K562 (cell line): ENCODE measurements around the gene SLC24A3. TPM values are rescaled to one million over a fixed set of nuclear protein-coding genes. Genes with fewer than 3 reads are reported as not detected.
A peak's percentile ranks its signal among the peaks of the same experiment; 100 is the strongest.

Source experiments
- ATAC-seq: fragments of 200-7000 bp; cut with Tn5 transposase; 3 replicates; pipeline ENCODE4 v1.9.1; 2020; ENCODE audit warnings: moderate library complexity
- BruUV-seq: library from RNA; stranded (reverse); fragments of 400-500 nt; replicated peaks from 2 replicates; lab custom pipeline; 2021; lab: Mats Ljungman, UMichigan
- CTCF ChIA-PET: fragments of 300-600 bp; formaldehyde crosslinking; extraction: SDS; loops from one replicate; lab custom pipeline; 2021; ENCODE audit warnings: low intra/inter-chr PET ratio; lab: Yijun Ruan, JAX
- POLR2A ChIA-PET: fragments of 300-600, 350-650 bp; sonication (Branson Sonifier 250); formaldehyde crosslinking; extraction: SDS; loops from one replicate; lab custom pipeline; 2021; ENCODE audit warnings: antibody characterized with exemption, inconsistent platforms; lab: Yijun Ruan, JAX
- DNase-seq, 4 experiments: peaks; one replicate each; pipeline versions ENCODE4 v3.0.0 to v3.0.0-alpha.2; 2011 to 2018; ENCODE audit warnings: low spot score in 3 of 4, mixed read lengths in 3 of 4; ENCODE audit errors: extremely low read depth in 1 of 4
- FAIRE-seq: peaks from 2 replicates; lab custom pipeline; 2011; peaks lifted over from hg19 to GRCh38; lab: Jason Lieb, UNC
- H2AFZ ChIP-seq: 2 replicates; pipeline ENCODE4 v1.6.0; 2011; ENCODE audit warnings: low read depth, low read length, control low read depth, inconsistent platforms
- H3K27ac ChIP-seq: fragments of 200-600 bp; 3 replicates; pipeline ENCODE4 v1.8.0; 2011; ENCODE audit warnings: low read depth, mild to moderate bottlenecking, control low read depth, inconsistent platforms, low read length, moderate library complexity, mixed read lengths; ENCODE audit errors: extremely low read depth
- H3K27me3 ChIP-seq, 2 experiments: fragments of 300-600 bp in 1 of 2; 2 replicates in 1 of 2; 3 replicates in 1 of 2; pipeline versions ENCODE4 v1.6.0 to v1.8.0; 2011; ENCODE audit warnings: inconsistent platforms in 2 of 2, low read length in 2 of 2, mild to moderate bottlenecking in 1 of 2, mixed read lengths in 1 of 2, moderate library complexity in 1 of 2; ENCODE audit not compliant: control insufficient read depth in 2 of 2, insufficient read depth in 2 of 2
- H3K36me3 ChIP-seq: fragments of 300-600 bp; 3 replicates; pipeline ENCODE4 v1.8.0; 2011; ENCODE audit warnings: mild to moderate bottlenecking, low read length, inconsistent platforms; ENCODE audit not compliant: control insufficient read depth, insufficient read depth
- H3K4me1 ChIP-seq, 2 experiments: fragments of 200-600 bp in 1 of 2; replicated peaks in 1 of 2; 2 replicates in 1 of 2; 3 replicates in 1 of 2; pipeline versions ENCODE4 v1.5.1 to v1.8.0; 2011; ENCODE audit warnings: inconsistent platforms in 2 of 2, low read length in 2 of 2, mild to moderate bottlenecking in 1 of 2, mixed read lengths in 1 of 2, moderate library complexity in 1 of 2; ENCODE audit not compliant: control insufficient read depth in 2 of 2, insufficient read depth in 2 of 2
- H3K4me2 ChIP-seq: 2 replicates; pipeline ENCODE4 v1.6.1; 2011; ENCODE audit warnings: low read length, control low read depth, inconsistent platforms, mixed read lengths; ENCODE audit not compliant: insufficient read depth
- H3K4me3 ChIP-seq: fragments of 200-600 bp; sonication (generic), shearing (Covaris generic); 2 replicates; pipeline ENCODE4 v1.5.1; 2016; ENCODE audit warnings: control low read depth, inconsistent platforms
- H3K79me2 ChIP-seq: fragments of 200-600 bp; 3 replicates; pipeline ENCODE4 v1.8.0; 2011; ENCODE audit warnings: low read length, inconsistent platforms; ENCODE audit not compliant: control insufficient read depth, insufficient read depth
- H3K9ac ChIP-seq, 2 experiments: 2 replicates each; pipeline versions ENCODE4 v1.6.0 to v1.6.1; 2011; ENCODE audit warnings: low read depth in 2 of 2, low read length in 2 of 2, control low read depth in 1 of 2, inconsistent platforms in 1 of 2, mild to moderate bottlenecking in 1 of 2, mixed read lengths in 1 of 2; ENCODE audit not compliant: insufficient read depth in 1 of 2
- H3K9me1 ChIP-seq: one replicate; pipeline ENCODE4 v1.6.0; 2011; ENCODE audit warnings: inconsistent platforms, mild to moderate bottlenecking, low read length, moderate library complexity; ENCODE audit not compliant: control insufficient read depth, insufficient read depth
- H3K9me3 ChIP-seq: replicated peaks from 2 replicates; pipeline ENCODE4 v1.5.1; 2011; ENCODE audit warnings: low read depth, low read length, inconsistent platforms; ENCODE audit not compliant: control insufficient read depth, insufficient read depth
- H4K20me1 ChIP-seq: replicated peaks from 2 replicates; pipeline ENCODE4 v1.6.1; 2011; ENCODE audit warnings: low read length, inconsistent platforms, mixed read lengths; ENCODE audit not compliant: control insufficient read depth, insufficient read depth
- CBFA2T3 ChIP-seq: fragments of 450-650 bp; IDR thresholded peaks from 2 replicates; pipeline ENCODE4 v1.6.1; 2017
- HDAC3 ChIP-seq: fragments of 450-650 bp; IDR thresholded peaks from 2 replicates; pipeline ENCODE4 v1.6.1; 2018; ENCODE audit warnings: borderline replicate concordance, mild to moderate bottlenecking, moderate library complexity; ENCODE audit not compliant: partially characterized antibody
- ILF3 ChIP-seq: fragments of 450-650 bp; IDR thresholded peaks from 2 replicates; pipeline ENCODE4 v1.6.1; 2018; ENCODE audit warnings: antibody characterized with exemption, mild to moderate bottlenecking, moderate library complexity, borderline replicate concordance
- LEF1 ChIP-seq: fragments of 450-650 bp; IDR thresholded peaks from 2 replicates; pipeline ENCODE4 v1.6.1; 2016; ENCODE audit warnings: mild to moderate bottlenecking
- SLC30A9 ChIP-seq: fragments of 250-450 bp; sonication (Bioruptor Pico); IDR thresholded peaks from 2 replicates; pipeline ENCODE4 v1.8.0; 2022; ENCODE audit warnings: mild to moderate bottlenecking, moderate library complexity
- TAL1 ChIP-seq: fragments of 450-650 bp; IDR thresholded peaks from 2 replicates; pipeline ENCODE4 v1.6.1; 2016; ENCODE audit warnings: mild to moderate bottlenecking
- TEAD4 ChIP-seq, 2 experiments: sonication (generic) in 1 of 2; formaldehyde crosslinking in 1 of 2; IDR thresholded peaks; 2 replicates each; pipeline versions ENCODE4 v1.6.1 to v1.8.0; 2012 to 2022; ENCODE audit warnings: borderline replicate concordance in 1 of 2, inconsistent platforms in 1 of 2, low read length in 1 of 2, mild to moderate bottlenecking in 1 of 2, missing genetic modification reagents in 1 of 2
- WGBS: fragments of 100-300 bp; shearing (Covaris generic); methylation state at CpG from one replicate; pipeline ENCODE4 v1.1.6; 2016; ENCODE audit warnings: low coverage, mixed read lengths; ENCODE audit not compliant: insufficient coverage; ENCODE audit errors: missing lambda C conversion rate; 5-methylcytosine and 5-hydroxymethylcytosine counted together
- in situ Hi-C: fragments of 300-500 bp; cut with MboI; formaldehyde crosslinking; loops from 4 replicates; pipeline ENCODE4 v1.15.0; 2018; ENCODE audit warnings: inconsistent platforms, mixed read lengths
- intact Hi-C: fragments of 100-400 bp; cut with micrococcal nuclease; formaldehyde crosslinking; loops from 2 replicates; pipeline ENCODE4 v1.14.2; 2022
- polyA plus RNA-seq, 8 experiments: library from polyadenylated mRNA; depleted of rRNA in 4 of 8; stranded (reverse) in 5 of 8; unstranded in 3 of 8; fragments of >200 nt; fragmentation: Nextera tagmentation in 2 of 8; fragmentation: Illumina TruSeq in 1 of 8; extraction: Ambion mirVana in 2 of 8; extraction: Trizol in 1 of 8; gene quantifications; 2 replicates each; pipeline versions ENCODE4 v1.2.1 to v1.2.3, GENCODE V29; 2011 to 2014; ENCODE audit warnings: inconsistent platforms in 1 of 8, missing spikeins in 1 of 8
- total RNA-seq, 7 experiments: library from RNA; depleted of rRNA in 6 of 7; stranded (reverse); fragments of >200 nt in 6 of 7; fragmentation: Illumina TruSeq in 2 of 7; extraction: Trizol in 2 of 7; gene quantifications; 2 replicates each; pipeline versions ENCODE4 v1.2.1 to v1.2.3, GENCODE V29; 2011 to 2021; ENCODE audit warnings: low replicate concordance in 1 of 7
- TF ChIP-seq, protein P1 (sequence below), 2 experiments: fragments of 450-650 bp in 1 of 2; sonication (generic) in 1 of 2; formaldehyde crosslinking in 1 of 2; IDR thresholded peaks in 1 of 2; conservative IDR thresholded peaks in 1 of 2; 2 replicates each; pipeline versions ENCODE4 v1.6.1 to v1.8.1; 2016 to 2023; ENCODE audit warnings: mild to moderate bottlenecking in 2 of 2, moderate library complexity in 2 of 2, inconsistent platforms in 1 of 2, missing genetic modification reagents in 1 of 2
- TF ChIP-seq, protein P2 (sequence below): fragments of 250-450 bp; sonication (Bioruptor Pico); IDR thresholded peaks from 2 replicates; pipeline ENCODE4 v1.8.0; 2022; ENCODE audit warnings: moderate library complexity, mild to moderate bottlenecking, inconsistent platforms
- TF ChIP-seq, protein P3 (sequence below): IDR thresholded peaks from 2 replicates; pipeline ENCODE4 v1.6.1; 2011; ENCODE audit warnings: borderline replicate concordance, low read depth, mild to moderate bottlenecking, moderate library complexity, low read length; ENCODE audit not compliant: insufficient read depth, poor library complexity, severe bottlenecking
- TF ChIP-seq, protein P4 (sequence below): fragments of 250-450 bp; sonication (Bioruptor Pico); IDR thresholded peaks from 2 replicates; pipeline ENCODE4 v1.4.0; 2020; ENCODE audit warnings: mild to moderate bottlenecking, moderate library complexity

Gene SLC24A3
- total and polyA plus RNA-seq, 9 of the 15 experiments (the other 6 are each of a cell fraction or from before 2014, with no cell fraction given): not detected

DNA sequence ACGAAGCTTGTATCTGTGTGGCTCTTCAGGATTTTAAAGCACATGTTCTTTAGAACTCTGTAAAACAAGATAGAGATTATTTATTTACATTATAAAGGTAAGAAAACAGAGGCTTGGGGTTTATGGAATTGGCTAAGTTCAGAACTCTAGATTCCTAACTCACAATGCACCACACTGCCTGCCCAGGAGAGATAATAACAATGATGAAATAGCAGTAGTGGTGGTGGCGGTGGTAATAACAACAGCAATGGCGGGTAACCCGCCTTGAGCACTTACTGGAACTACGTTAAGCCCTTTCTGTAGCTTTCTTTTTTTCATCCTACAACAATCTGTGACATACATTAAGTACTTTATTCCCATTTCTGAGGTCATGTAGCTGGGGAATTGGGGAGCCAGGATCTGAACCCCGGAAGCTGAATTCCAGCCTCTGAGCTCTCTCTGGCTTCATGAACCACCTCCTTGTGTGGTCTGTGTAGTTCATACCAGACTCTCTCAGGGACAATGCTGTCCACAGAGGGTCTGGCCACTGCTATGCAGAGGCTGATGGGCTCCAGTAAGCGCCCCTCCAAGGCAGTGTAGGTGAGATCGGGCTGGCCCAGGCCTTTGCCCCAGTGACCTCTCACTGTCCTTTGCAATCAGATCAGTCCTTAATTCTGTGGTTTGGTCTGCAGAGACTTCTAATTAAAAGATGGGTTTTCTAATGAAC lies 260.9 kb downstream of the SLC24A3 start:
- Histone ChIP-seq H4K20me1 (no peaks in the 10 kb centered on the region), H3K27ac (no peak overlapping the region), H3K9me3 (no peaks in the 10 kb centered on the region), H3K4me2 (no peak overlapping the region), H3K79me2 (no peaks in the 10 kb centered on the region), H3K27me3 (no peaks in the 10 kb centered on the region; a peak in 1 of 5 replicates), H3K9me1 (no peaks in the 10 kb centered on the region), H2AFZ (0 out of 2 replicates have a peak overlapping the region, but pooled peaks have one; percentile 24), H3K36me3 (no peaks in the 10 kb centered on the region), H3K4me3 (no peak overlapping the region), H3K4me1 (no peaks in the 10 kb centered on the region), H3K9ac (no peak overlapping the region)
- ChIA-PET CTCF (no interaction called here), POLR2A (interaction anchor here (0.6 kb wide), 1 partner anchor 1903 kb away, joined by 3 read pairs; no protein-coding TSS in a partner anchor)
- TF ChIP-seq, protein P1, sequence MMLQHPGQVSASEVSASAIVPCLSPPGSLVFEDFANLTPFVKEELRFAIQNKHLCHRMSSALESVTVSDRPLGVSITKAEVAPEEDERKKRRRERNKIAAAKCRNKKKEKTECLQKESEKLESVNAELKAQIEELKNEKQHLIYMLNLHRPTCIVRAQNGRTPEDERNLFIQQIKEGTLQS (IDR thresholded peaks at IDR 0.05): no peak
- TF ChIP-seq, protein P1 (CRISPR knock-in tag; conservative IDR thresholded peaks at IDR 0.05): no peak
- TF ChIP-seq, protein P2, sequence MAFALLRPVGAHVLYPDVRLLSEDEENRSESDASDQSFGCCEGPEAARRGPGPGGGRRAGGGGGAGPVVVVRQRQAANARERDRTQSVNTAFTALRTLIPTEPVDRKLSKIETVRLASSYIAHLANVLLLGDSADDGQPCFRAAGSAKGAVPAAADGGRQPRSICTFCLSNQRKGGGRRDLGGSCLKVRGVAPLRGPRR: no peak
- TF ChIP-seq TEAD4 (IDR thresholded peaks at IDR 0.05; ENCODE audit: low read length) (no peak), TEAD4 (CRISPR knock-in tag; IDR thresholded peaks at IDR 0.05; ENCODE audit: borderline replicate concordance) (no peak), CBFA2T3 (no peak), TAL1 (no peak), SLC30A9 (CRISPR knock-in tag) (no peak), HDAC3 (no peak), ILF3 (no peak), LEF1 (no peak)
- TF ChIP-seq, protein P3, sequence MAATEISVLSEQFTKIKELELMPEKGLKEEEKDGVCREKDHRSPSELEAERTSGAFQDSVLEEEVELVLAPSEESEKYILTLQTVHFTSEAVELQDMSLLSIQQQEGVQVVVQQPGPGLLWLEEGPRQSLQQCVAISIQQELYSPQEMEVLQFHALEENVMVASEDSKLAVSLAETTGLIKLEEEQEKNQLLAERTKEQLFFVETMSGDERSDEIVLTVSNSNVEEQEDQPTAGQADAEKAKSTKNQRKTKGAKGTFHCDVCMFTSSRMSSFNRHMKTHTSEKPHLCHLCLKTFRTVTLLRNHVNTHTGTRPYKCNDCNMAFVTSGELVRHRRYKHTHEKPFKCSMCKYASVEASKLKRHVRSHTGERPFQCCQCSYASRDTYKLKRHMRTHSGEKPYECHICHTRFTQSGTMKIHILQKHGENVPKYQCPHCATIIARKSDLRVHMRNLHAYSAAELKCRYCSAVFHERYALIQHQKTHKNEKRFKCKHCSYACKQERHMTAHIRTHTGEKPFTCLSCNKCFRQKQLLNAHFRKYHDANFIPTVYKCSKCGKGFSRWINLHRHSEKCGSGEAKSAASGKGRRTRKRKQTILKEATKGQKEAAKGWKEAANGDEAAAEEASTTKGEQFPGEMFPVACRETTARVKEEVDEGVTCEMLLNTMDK: no peak
- TF ChIP-seq, protein P4, sequence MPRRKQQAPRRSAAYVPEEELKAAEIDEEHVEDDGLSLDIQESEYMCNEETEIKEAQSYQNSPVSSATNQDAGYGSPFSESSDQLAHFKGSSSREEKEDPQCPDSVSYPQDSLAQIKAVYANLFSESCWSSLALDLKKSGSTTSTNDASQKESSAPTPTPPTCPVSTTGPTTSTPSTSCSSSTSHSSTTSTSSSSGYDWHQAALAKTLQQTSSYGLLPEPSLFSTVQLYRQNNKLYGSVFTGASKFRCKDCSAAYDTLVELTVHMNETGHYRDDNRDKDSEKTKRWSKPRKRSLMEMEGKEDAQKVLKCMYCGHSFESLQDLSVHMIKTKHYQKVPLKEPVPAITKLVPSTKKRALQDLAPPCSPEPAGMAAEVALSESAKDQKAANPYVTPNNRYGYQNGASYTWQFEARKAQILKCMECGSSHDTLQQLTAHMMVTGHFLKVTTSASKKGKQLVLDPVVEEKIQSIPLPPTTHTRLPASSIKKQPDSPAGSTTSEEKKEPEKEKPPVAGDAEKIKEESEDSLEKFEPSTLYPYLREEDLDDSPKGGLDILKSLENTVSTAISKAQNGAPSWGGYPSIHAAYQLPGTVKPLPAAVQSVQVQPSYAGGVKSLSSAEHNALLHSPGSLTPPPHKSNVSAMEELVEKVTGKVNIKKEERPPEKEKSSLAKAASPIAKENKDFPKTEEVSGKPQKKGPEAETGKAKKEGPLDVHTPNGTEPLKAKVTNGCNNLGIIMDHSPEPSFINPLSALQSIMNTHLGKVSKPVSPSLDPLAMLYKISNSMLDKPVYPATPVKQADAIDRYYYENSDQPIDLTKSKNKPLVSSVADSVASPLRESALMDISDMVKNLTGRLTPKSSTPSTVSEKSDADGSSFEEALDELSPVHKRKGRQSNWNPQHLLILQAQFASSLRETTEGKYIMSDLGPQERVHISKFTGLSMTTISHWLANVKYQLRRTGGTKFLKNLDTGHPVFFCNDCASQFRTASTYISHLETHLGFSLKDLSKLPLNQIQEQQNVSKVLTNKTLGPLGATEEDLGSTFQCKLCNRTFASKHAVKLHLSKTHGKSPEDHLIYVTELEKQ (CRISPR knock-in tag): no peak
- FAIRE-seq (no peak), ATAC-seq (no peak), DNase-seq (no peak)
- intact Hi-C loops (no loop called here), in situ Hi-C loops (no loop called here)
- BruUV-seq: no TSS peak
- WGBS: 0% methylated on average over 8 of the region's 8 CpGs
